Stomach (tissue), 4 donors: ENCODE data around the gene LMOD2.
"Not testable (repeated sequence)": the region's sequence is repeated elsewhere in the genome, so short reads cannot be mapped to it uniquely, and the experiment has no call there.

ENCODE experiments used
- EP300 ChIP-seq: sonication (generic); formaldehyde crosslinking; IDR thresholded peaks from one replicate; pipeline ENCODE4 v1.6.1; 2017; ENCODE audit warnings: antibody characterized with exemption
- POLR2A ChIP-seq, 4 donors: fragments of 450-650 bp; IDR thresholded peaks; one replicate each; pipeline ENCODE4 v1.6.1; 2016; ENCODE audit warnings: antibody characterized with exemption in 4 of 4, control low read depth in 2 of 4, mild to moderate bottlenecking in 1 of 4, moderate library complexity in 1 of 4

- TF ChIP-seq POLR2A (IDR thresholded peaks at IDR 0.05); EP300: not testable (repeated sequence)
Measured at GRCh38 chr7:123634011-123634573, 21.6 kb upstream of the LMOD2 start.
